ENCODE measurements around the gene SOX11. TPM values are rescaled to one million over a fixed set of nuclear protein-coding genes. Genes with fewer than 3 reads are reported as not detected.

Gene SOX11
- total RNA-seq, 1 experiment from 2014 or later = 0.02 TPM

GRCh38 chr2:5690718-5691220, 1.4 kb upstream of the SOX11 start:
- TF ChIP-seq YY1 (IDR thresholded peaks at IDR 0.05; ENCODE audit: extremely low read depth, insufficient replicate concordance, low read depth, low read length) = no peak
- no peak for TF ChIP-seq TCF7L2 (IDR thresholded peaks at IDR 0.05; ENCODE audit: borderline replicate concordance, extremely low read depth, insufficient read depth, insufficient read length)
- TF ChIP-seq ELF1 (IDR thresholded peaks at IDR 0.05; ENCODE audit: borderline replicate concordance, low read depth) = no peak
- no peak for TF ChIP-seq SRF (IDR thresholded peaks at IDR 0.05; ENCODE audit: low read depth)
- TF ChIP-seq CTCF (IDR thresholded peaks at IDR 0.05 in 2 of 3, conservative IDR thresholded peaks at IDR 0.05 in 1 of 3; ENCODE audit: borderline replicate concordance in 1 of 3, insufficient read depth in 1 of 3, low read depth in 2 of 3, low read length in 2 of 3) = no peak
- TF ChIP-seq, protein P1, sequence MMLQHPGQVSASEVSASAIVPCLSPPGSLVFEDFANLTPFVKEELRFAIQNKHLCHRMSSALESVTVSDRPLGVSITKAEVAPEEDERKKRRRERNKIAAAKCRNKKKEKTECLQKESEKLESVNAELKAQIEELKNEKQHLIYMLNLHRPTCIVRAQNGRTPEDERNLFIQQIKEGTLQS (IDR thresholded peaks at IDR 0.05) = no peak
- TF ChIP-seq EZH2phosphoT487 (IDR thresholded peaks at IDR 0.05; ENCODE audit: borderline replicate concordance) = no peak
- TF ChIP-seq EZH2 (IDR thresholded peaks at IDR 0.05) = no peak
- no peak for TF ChIP-seq CEBPB (IDR thresholded peaks at IDR 0.05; ENCODE audit: low read depth)
- no peak for TF ChIP-seq CBX3 (IDR thresholded peaks at IDR 0.05; ENCODE audit: low read depth)
- Histone ChIP-seq H3K27me3 (ENCODE audit: insufficient read depth, low read length) (no peaks in the 10 kb centered on the region), H3K4me3 (replicated peaks in 1 of 2; ENCODE audit: low read depth in 1 of 2, low read length in 2 of 2) (no peak overlapping the region), H3K9me2 (ENCODE audit: insufficient read depth) (no peaks in the 10 kb centered on the region), H3K79me2 (ENCODE audit: insufficient read depth, low read length) (no peaks in the 10 kb centered on the region), H3K9me3 (ENCODE audit: control insufficient read depth in 1 of 2, insufficient read depth in 1 of 2, low read depth in 1 of 2, low read length in 2 of 2) (peaks cover 0 to 13% of the 10 kb centered on the region in 2 experiments; a peak in 2 of 4 replicates), H3K36me3 (ENCODE audit: control insufficient read depth in 1 of 2, insufficient read depth in 2 of 2, low read length in 2 of 2) (no peaks in the 10 kb centered on the region), H3K9ac (ENCODE audit: low read length) (no peak overlapping the region), H3K27ac (ENCODE audit: low read depth, low read length) (no peak overlapping the region), H4K20me1 (ENCODE audit: insufficient read depth) (no peaks in the 10 kb centered on the region), H3K4me2 (ENCODE audit: low read length) (no peak overlapping the region), H2AFZ (ENCODE audit: low read depth, low read length, poor library complexity, severe bottlenecking) (no peak overlapping the region), H3K4me1 (ENCODE audit: control insufficient read depth in 1 of 2, insufficient read depth in 2 of 2, low read length in 2 of 2) (no peaks in the 10 kb centered on the region)
- no peak for DNase-seq (ENCODE audit: low read depth, low spot score)
- ATAC-seq = no peak
- BruUV-seq (replicated peaks) = no TSS peak
- intact Hi-C loops (cut with micrococcal nuclease) = no loop called here
- ChIA-PET CTCF (no interaction called here), POLR2A (no interaction called here), RAD21 (ENCODE audit: low non-redundant PET in 1 of 2, low total read pairs in 2 of 2, uncharacterized antibody in 2 of 2, unreplicated experiment in 2 of 2) (no interaction called here)

All from HCT116 (cell line).